HCT116 (cell line): ENCODE results near the gene HBP1. TPM values are rescaled to one million over a fixed set of nuclear protein-coding genes. Genes with fewer than 3 reads are reported as not detected.

ENCODE experiments used
- ATAC-seq: fragments of 200-7000 bp; cut with Tn5 transposase; 2 replicates; pipeline ENCODE4 v1.9.1; 2020; ENCODE audit warnings: mild to moderate bottlenecking, moderate library complexity
- BruUV-seq: library from RNA; stranded (reverse); fragments of 400-500 nt; replicated peaks from 2 replicates; lab custom pipeline; 2021; lab: Mats Ljungman, UMichigan
- CTCF ChIA-PET: fragments of 300-600 bp; sonication (Branson Sonifier 250); formaldehyde crosslinking; loops from one replicate; lab custom pipeline; 2021; ENCODE audit warnings: antibody characterized with exemption; lab: Charles Lee
- POLR2A ChIA-PET: fragments of 300-600, 350-600 bp; sonication (Branson Sonifier 250); formaldehyde crosslinking; loops from one replicate; lab custom pipeline; 2021; ENCODE audit warnings: antibody characterized with exemption; lab: Charles Lee
- RAD21 ChIA-PET, 2 experiments: fragments of 300-600 bp; sonication (Branson Sonifier 250); formaldehyde crosslinking; loops; one replicate each; lab custom pipeline; 2023; ENCODE audit warnings: low total read pairs in 2 of 2; ENCODE audit not compliant: uncharacterized antibody in 2 of 2, unreplicated experiment in 2 of 2, low non-redundant PET in 1 of 2; lab: Charles Lee
- DNase-seq: peaks from one replicate; pipeline ENCODE4 v3.0.0-alpha.2; 2010; ENCODE audit warnings: low read depth, low spot score
- H2AFZ ChIP-seq: fragments of 200-600 bp; shearing (Covaris generic), sonication (generic); 2 replicates; pipeline ENCODE4 v1.6.1; 2017; ENCODE audit warnings: low read depth, mixed run types, mixed read lengths, antibody characterized with exemption, low read length; ENCODE audit not compliant: poor library complexity, severe bottlenecking
- H3K27ac ChIP-seq: 2 replicates; pipeline ENCODE4 v1.5.1; 2012; ENCODE audit warnings: low read depth, low read length
- H3K27me3 ChIP-seq: fragments of 200-600 bp; sonication (generic); 2 replicates; pipeline ENCODE4 v1.6.1; 2016; ENCODE audit warnings: mixed run types, low read length, mixed read lengths; ENCODE audit not compliant: insufficient read depth
- H3K36me3 ChIP-seq, 2 experiments: fragments of 200-500 bp in 1 of 2; fragments of 200-600 bp in 1 of 2; sonication (Bioruptor generic) in 1 of 2; sonication (generic) in 1 of 2; 2 replicates each; pipeline versions ENCODE4 v1.5.1 to v1.6.1; 2014 to 2016; ENCODE audit warnings: low read length in 2 of 2, inconsistent platforms in 1 of 2, mixed read lengths in 1 of 2, mixed run types in 1 of 2; ENCODE audit not compliant: insufficient read depth in 2 of 2, control insufficient read depth in 1 of 2
- H3K4me1 ChIP-seq, 2 experiments: fragments of 200-600 bp in 1 of 2; sonication (generic) in 1 of 2; 2 replicates each; pipeline versions ENCODE4 v1.5.1 to v1.6.1; 2012 to 2017; ENCODE audit warnings: low read length in 2 of 2, inconsistent platforms in 1 of 2, mild to moderate bottlenecking in 1 of 2, mixed read lengths in 1 of 2, mixed run types in 1 of 2, moderate library complexity in 1 of 2; ENCODE audit not compliant: insufficient read depth in 2 of 2, control insufficient read depth in 1 of 2
- H3K4me2 ChIP-seq: fragments of 200-600 bp; sonication (generic); 2 replicates; pipeline ENCODE4 v1.6.1; 2017; ENCODE audit warnings: mixed run types, low read length, mixed read lengths
- H3K4me3 ChIP-seq, 2 experiments: fragments of 200-600 bp in 1 of 2; sonication (generic) in 1 of 2; replicated peaks in 1 of 2; 2 replicates each; pipeline ENCODE4 v1.5.1; 2011 to 2016; ENCODE audit warnings: low read length in 2 of 2, control low read depth in 1 of 2, low read depth in 1 of 2, mild to moderate bottlenecking in 1 of 2, mixed read lengths in 1 of 2, mixed run types in 1 of 2
- H3K79me2 ChIP-seq: fragments of 200-600 bp; sonication (generic); 2 replicates; pipeline ENCODE4 v1.6.1; 2017; ENCODE audit warnings: mild to moderate bottlenecking, mixed run types, low read length, moderate library complexity, mixed read lengths; ENCODE audit not compliant: insufficient read depth
- H3K9ac ChIP-seq: fragments of 200-600 bp; sonication (generic); 2 replicates; pipeline ENCODE4 v1.6.1; 2016; ENCODE audit warnings: low read length, mixed read lengths
- H3K9me2 ChIP-seq: fragments of 200-600 bp; sonication (generic), shearing (Covaris generic); 2 replicates; pipeline ENCODE4 v1.6.1; 2017; ENCODE audit warnings: mixed run types, mild to moderate bottlenecking, moderate library complexity; ENCODE audit not compliant: insufficient read depth
- H3K9me3 ChIP-seq, 2 experiments: fragments of 200-500 bp in 1 of 2; fragments of 200-600 bp in 1 of 2; sonication (Bioruptor generic) in 1 of 2; sonication (generic) in 1 of 2; 2 replicates each; pipeline ENCODE4 v1.6.1; 2014 to 2017; ENCODE audit warnings: low read length in 2 of 2, mixed read lengths in 2 of 2, inconsistent platforms in 1 of 2, low read depth in 1 of 2, mild to moderate bottlenecking in 1 of 2, mixed run types in 1 of 2, moderate library complexity in 1 of 2; ENCODE audit not compliant: control insufficient read depth in 1 of 2, insufficient read depth in 1 of 2
- H4K20me1 ChIP-seq: fragments of 200-600 bp; sonication (generic), shearing (Covaris generic); 2 replicates; pipeline ENCODE4 v1.6.1; 2017; ENCODE audit warnings: mixed run types, mild to moderate bottlenecking, moderate library complexity; ENCODE audit not compliant: insufficient read depth
- CBX3 ChIP-seq: IDR thresholded peaks from 2 replicates; pipeline ENCODE4 v1.6.1; 2012; ENCODE audit warnings: low read depth
- EGR1 ChIP-seq: IDR thresholded peaks from 2 replicates; pipeline ENCODE4 v1.6.1; 2012; ENCODE audit warnings: low read depth
- ELF1 ChIP-seq: IDR thresholded peaks from 2 replicates; pipeline ENCODE4 v1.6.1; 2012; ENCODE audit warnings: low read depth, borderline replicate concordance
- EZH2 ChIP-seq: fragments of 200-600 bp; sonication (generic); IDR thresholded peaks from 2 replicates; pipeline ENCODE4 v1.6.1; 2017; ENCODE audit warnings: antibody characterized with exemption, mixed run types
- EZH2phosphoT487 ChIP-seq: fragments of 200-600 bp; IDR thresholded peaks from 2 replicates; pipeline ENCODE4 v1.6.1; 2018; ENCODE audit warnings: antibody characterized with exemption, borderline replicate concordance
- FOSL1 ChIP-seq: IDR thresholded peaks from 2 replicates; pipeline ENCODE4 v1.6.1; 2012; ENCODE audit warnings: low read depth
- SRF ChIP-seq: IDR thresholded peaks from 2 replicates; pipeline ENCODE4 v1.6.1; 2012; ENCODE audit warnings: low read depth
- ZFX ChIP-seq: fragments of 450-650 bp; IDR thresholded peaks from 2 replicates; pipeline ENCODE4 v1.6.1; 2017
- ZNF274 ChIP-seq: fragments of 200-500 bp; sonication (Bioruptor generic); IDR thresholded peaks from 2 replicates; pipeline ENCODE4 v1.6.1; 2014; ENCODE audit warnings: mild to moderate bottlenecking, low read depth, low read length, inconsistent platforms
- intact Hi-C: fragments of 100-400 bp; cut with micrococcal nuclease; formaldehyde crosslinking; loops from 2 replicates; pipeline ENCODE4 v1.10.0; 2022
- total RNA-seq: library from RNA; stranded (reverse); gene quantifications from one replicate; pipeline ENCODE4 v1.2.1, GENCODE V29; 2021; ENCODE audit not compliant: unreplicated experiment
- TF ChIP-seq, protein P1 (sequence below): IDR thresholded peaks from 2 replicates; pipeline ENCODE4 v1.6.1; 2011; ENCODE audit warnings: mild to moderate bottlenecking, low read length, moderate library complexity; ENCODE audit not compliant: insufficient replicate concordance; ENCODE audit errors: extremely low read depth
- TF ChIP-seq, protein P2 (sequence below): IDR thresholded peaks from 2 replicates; pipeline ENCODE4 v1.6.1; 2012

Gene HBP1
- total RNA-seq, 1 experiment from 2014 or later = 24.3 TPM

GRCh38 chr7:107236862-107237261 is 68.1 kb downstream of the HBP1 start (continued):
- TF ChIP-seq ELF1 (no peak), SRF (no peak), EGR1 (no peak)

DNA sequence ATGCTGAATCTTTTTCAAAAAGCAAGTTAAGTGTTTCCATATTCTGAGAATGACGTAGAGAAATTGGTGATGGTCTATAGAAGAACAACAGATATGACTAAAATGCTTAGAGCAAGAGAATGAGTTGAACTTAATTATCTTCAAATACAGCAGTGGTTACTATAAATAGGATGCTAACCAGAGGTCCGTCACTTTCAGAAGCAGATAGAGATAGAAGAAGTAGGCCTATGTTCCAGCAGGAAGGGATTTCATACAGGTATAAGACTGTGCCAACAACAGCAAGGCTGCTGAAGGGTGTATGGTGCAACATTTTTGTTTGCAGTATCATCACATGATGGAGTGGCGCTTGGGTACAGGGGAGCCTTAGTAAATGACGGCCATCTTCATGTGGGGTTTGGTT is 68.6 kb downstream of the HBP1 start:
- Histone ChIP-seq H3K4me3 (no peak overlapping the region), H3K4me2 (no peak overlapping the region), H3K27ac (no peak overlapping the region), H3K9ac (no peak overlapping the region), H3K9me2 (no peaks in the 10 kb centered on the region), H3K79me2 (no peaks in the 10 kb centered on the region), H2AFZ (no peak overlapping the region), H3K27me3 (no peaks in the 10 kb centered on the region), H3K4me1 (no peaks in the 10 kb centered on the region), H4K20me1 (no peaks in the 10 kb centered on the region), H3K9me3 (no peaks in the 10 kb centered on the region), H3K36me3 (no peaks in the 10 kb centered on the region)
- ATAC-seq (no peak), DNase-seq (no peak)
- TF ChIP-seq SRF (no peak), ELF1 (no peak), ZNF274 (no peak), EZH2phosphoT487 (no peak), EZH2 (no peak), FOSL1 (no peak), CBX3 (no peak), ZFX (no peak)
- TF ChIP-seq, protein P1, sequence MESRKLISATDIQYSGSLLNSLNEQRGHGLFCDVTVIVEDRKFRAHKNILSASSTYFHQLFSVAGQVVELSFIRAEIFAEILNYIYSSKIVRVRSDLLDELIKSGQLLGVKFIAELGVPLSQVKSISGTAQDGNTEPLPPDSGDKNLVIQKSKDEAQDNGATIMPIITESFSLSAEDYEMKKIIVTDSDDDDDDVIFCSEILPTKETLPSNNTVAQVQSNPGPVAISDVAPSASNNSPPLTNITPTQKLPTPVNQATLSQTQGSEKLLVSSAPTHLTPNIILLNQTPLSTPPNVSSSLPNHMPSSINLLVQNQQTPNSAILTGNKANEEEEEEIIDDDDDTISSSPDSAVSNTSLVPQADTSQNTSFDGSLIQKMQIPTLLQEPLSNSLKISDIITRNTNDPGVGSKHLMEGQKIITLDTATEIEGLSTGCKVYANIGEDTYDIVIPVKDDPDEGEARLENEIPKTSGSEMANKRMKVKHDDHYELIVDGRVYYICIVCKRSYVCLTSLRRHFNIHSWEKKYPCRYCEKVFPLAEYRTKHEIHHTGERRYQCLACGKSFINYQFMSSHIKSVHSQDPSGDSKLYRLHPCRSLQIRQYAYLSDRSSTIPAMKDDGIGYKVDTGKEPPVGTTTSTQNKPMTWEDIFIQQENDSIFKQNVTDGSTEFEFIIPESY = no peak
- TF ChIP-seq, protein P2, sequence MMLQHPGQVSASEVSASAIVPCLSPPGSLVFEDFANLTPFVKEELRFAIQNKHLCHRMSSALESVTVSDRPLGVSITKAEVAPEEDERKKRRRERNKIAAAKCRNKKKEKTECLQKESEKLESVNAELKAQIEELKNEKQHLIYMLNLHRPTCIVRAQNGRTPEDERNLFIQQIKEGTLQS = no peak
- intact Hi-C loops = no loop called here
- ChIA-PET RAD21 (no interaction called here), POLR2A (no interaction called here), CTCF (no interaction called here)
- no TSS peak for BruUV-seq
